Measurements from ENCODE around the gene OFD1.
"Not testable (repeated sequence)": the region's sequence is repeated elsewhere in the genome, so short reads cannot be mapped to it uniquely, and the experiment has no call there.

The OFD1 gene

DNA sequence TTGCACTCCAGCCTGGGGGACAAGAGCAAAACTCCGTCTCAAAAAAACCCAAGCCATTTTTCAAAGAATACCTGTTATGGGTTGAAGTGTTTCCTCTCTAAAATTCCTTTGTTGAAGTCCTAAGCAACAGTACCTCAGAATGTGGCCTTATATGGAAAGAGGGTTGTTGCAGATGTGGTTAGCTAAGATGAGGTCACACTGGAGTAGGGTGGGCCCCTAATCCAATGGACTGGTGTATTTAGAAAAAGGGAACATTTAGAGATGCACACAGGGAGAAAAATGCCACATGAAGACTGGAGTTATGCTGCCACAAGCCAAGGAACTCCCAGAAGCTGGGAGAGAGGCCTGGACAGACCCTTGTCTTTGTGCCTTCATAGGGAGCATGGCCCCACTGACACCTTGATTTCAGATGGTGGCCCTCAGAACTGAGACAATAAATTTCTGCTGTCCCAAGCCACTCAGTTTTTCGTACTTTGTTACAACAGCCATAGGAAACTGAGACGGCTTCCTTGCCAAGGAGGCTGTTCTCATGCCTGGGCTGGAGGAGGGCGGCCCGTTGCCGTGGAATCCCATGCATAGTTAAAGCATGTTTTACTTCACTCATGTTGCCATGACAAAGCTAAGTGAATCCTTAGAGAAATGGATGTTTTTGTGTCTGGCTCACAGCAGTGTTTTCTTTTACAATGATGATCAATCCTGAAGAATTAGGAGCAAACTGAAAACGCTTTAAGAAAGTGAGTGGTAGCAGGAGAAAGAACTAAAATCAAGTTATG, 16.7 kb upstream of the OFD1 start:
- no peak overlapping the region for H3K4me3 ChIP-seq (ENCODE audit: low read length)
- TF ChIP-seq, protein P1, sequence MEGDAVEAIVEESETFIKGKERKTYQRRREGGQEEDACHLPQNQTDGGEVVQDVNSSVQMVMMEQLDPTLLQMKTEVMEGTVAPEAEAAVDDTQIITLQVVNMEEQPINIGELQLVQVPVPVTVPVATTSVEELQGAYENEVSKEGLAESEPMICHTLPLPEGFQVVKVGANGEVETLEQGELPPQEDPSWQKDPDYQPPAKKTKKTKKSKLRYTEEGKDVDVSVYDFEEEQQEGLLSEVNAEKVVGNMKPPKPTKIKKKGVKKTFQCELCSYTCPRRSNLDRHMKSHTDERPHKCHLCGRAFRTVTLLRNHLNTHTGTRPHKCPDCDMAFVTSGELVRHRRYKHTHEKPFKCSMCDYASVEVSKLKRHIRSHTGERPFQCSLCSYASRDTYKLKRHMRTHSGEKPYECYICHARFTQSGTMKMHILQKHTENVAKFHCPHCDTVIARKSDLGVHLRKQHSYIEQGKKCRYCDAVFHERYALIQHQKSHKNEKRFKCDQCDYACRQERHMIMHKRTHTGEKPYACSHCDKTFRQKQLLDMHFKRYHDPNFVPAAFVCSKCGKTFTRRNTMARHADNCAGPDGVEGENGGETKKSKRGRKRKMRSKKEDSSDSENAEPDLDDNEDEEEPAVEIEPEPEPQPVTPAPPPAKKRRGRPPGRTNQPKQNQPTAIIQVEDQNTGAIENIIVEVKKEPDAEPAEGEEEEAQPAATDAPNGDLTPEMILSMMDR (IDR thresholded peaks at IDR 0.05; ENCODE audit: insufficient read depth, low read depth, low read length, missing control alignments): no peak
- no peak for DNase-seq (ENCODE audit: low read depth)

DNA sequence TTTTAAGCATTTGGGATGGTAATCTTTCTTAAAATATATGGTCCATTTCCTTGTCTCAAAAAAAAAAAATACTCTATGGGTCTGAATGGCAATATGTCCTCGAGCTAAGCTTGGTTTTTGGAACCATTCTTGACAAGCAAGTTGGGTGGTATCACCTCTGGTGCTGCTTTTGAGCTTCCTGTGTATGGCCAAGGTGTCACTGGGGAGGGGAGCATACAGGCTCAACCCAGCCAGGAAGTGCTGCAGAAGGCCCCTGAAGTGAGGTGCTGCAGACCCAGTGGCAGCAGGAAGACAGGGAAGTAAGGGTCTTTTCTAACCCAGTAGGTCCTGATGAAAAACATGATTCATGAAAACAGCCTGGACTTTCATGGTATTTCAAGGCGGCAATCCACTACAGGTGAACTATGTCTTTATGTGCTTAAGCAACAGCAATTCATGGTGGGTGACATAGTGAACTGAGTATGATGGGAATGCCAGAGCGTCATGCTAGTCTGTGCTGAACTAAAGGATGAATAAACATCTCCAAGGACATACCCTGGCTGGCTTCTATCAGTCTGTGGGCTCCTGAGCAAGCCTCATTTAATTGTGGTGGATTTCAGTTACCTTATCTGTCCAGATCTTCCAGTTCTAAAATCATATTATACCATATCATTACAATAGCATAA, 15.2 kb upstream of the OFD1 start:
- no peak overlapping the region for H3K4me3 ChIP-seq (ENCODE audit: low read length)
- DNase-seq (ENCODE audit: low read depth): no peak
- TF ChIP-seq, protein P1 (IDR thresholded peaks at IDR 0.05; ENCODE audit: insufficient read depth, low read depth, low read length, missing control alignments): no peak

DNA sequence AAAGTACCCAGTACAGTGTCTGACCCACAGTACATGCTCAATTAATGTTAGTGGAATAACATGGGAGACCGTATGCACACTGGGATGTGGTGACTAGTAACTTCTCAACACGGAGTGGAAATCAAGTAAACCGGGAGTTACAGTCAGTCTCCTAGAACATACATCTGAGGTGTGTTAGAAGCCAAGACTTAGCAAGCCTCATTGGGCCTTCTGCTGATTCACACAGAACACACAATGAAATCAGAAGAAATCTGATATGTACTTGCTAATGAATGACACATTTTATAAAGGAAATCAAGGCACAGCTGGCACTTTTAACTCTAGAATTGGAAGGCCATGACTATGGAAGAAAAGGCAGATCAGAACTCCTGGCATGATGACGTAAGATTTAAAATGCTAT, 13.2 kb upstream of the OFD1 start:
- no peak for DNase-seq (ENCODE audit: low read depth)
- H3K4me3 ChIP-seq (ENCODE audit: low read length): no peak overlapping the region
- TF ChIP-seq, protein P1 (IDR thresholded peaks at IDR 0.05; ENCODE audit: insufficient read depth, low read depth, low read length, missing control alignments): no peak

DNA sequence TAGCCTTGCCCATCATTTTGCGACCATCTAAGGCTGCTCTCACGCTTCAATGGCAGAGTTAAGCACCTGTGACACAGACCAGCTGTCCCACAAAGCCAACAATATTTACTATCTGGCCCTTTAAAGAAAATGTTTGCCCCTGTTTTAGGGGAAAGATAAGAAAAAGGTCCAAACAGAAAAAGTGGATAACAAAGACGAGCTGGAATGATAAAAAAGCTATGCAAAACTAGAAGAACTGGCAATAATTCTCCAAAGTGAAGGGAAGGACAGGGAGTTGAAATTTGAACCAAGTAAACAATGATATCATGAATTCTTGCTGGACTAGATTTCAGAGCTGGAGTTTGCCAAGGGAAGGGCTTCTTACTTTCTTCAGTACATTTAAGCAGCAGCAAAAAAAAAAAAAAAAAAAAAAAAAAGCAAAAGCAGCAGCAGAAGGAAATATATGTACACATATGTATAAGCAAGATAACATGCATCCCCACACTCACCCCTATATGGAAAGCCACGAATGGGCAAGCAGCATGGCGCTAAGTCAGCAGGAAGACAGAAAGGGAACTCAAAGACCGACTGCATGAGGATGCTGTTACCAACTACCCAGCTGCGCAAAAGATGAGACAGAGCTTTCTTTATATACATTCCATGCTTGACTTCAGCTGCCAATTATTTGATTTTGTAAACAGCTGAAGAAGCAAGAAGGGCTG, 12.6 kb upstream of the OFD1 start:
- TF ChIP-seq, protein P1 (IDR thresholded peaks at IDR 0.05; ENCODE audit: insufficient read depth, low read depth, low read length, missing control alignments): no peak
- H3K4me3 ChIP-seq (ENCODE audit: low read length): no peak overlapping the region
- DNase-seq (ENCODE audit: low read depth): peak; percentile 36

DNA sequence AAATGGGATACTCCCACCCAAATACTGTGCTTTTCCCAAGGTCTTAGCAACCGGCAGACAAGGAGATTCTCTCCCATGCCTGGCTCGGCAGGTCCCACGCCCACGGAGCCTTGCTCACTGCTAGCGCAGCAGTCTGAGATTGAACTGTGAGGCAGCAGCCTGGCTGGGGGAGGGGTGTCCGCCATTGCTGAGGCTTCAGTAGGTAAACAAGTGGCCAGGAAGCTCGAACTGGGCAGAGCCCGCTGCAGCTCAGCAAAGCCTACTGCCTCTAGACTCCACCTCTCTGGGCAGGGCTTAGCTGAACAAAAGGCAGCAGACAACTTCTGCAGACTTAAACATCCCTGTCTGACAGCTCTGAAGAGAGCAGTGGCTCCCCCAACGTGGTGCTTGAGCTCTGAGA, 9.7 kb upstream of the OFD1 start:
- not testable (repeated sequence) for H3K4me3 ChIP-seq (ENCODE audit: low read length); DNase-seq (ENCODE audit: low read depth)

DNA sequence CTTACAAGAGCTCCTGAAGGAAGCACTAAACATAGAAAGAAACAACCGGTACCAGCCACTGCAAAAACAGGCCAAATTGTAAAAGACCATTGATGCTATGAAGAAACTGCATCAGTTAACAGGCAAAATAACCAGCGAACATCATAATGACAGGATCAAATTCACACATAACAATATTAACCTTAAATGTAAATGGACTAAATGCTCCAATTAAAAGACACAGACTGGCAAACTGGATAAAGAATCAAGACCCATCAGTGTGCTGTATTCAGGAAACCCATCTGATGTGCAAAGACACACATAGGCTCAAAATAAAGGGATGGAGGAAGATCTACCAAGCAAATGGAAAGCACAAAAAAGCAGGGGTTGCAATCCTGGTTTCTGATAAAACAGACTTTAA, 8.0 kb upstream of the OFD1 start:
- H3K4me3 ChIP-seq (ENCODE audit: low read length): not testable (repeated sequence)

DNA sequence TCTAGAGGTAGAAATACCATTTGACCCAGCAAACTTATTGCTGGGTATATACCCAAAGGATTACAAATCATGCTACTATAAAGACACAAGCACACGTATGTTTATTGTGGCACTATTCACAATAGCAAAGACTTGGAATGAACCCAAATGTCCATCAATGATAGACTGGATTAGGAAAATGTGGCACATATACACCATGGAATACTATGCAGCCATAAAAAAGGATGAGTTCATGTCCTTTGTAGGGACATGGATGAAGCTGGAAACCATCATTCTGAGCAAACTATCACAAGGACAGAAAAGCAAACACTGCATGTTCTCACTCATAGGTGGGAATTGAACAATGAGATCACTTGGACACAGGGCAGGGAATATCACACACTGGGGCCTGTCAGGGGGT, 4.0 kb upstream of the OFD1 start:
- not testable (repeated sequence) for H3K4me3 ChIP-seq (ENCODE audit: low read length)

More for the DNA sequence above, 8.0 kb upstream of the OFD1 start:
- not testable (repeated sequence) for DNase-seq (ENCODE audit: low read depth)

DNA sequence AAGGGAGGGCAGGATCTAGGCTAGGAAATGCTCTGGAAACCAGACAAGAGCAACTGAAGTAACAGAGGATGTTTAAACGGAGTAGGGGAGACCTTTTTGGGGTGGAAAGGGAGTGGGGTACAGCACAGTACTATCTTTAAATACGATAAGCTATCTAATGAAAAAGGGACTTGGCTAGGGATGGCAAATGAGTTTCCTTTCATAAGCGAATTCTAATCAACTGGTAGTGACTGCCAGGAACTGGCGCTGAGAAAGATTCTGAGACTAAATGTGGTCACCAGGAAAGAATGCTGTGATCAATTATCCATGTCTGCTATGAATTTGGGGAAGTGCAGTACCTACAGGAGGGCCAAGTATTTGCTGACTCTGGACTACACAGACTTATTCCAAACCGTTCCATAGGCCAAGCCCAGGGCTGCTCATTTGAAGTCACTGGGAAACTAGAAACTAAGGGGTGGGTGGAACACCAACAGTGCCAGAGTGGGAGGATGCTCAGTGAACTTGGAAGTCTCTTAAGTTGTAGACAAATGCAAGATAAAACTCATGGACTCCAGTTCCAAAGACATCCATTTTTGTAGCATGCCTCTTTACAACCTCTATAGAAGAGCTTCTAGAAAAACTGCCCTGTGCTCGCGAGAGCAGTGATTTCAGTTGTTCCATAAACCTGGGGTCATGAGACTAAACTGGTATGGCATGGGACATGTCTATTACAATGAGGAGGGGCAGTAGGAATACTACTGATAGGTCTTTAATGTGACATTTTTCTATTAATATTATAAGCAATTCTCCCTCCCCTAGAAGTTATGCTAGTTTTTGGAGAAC, 2.1 kb upstream of the OFD1 start:
- DNase-seq (ENCODE audit: low read depth): no peak
- no peak overlapping the region for H3K4me3 ChIP-seq (ENCODE audit: low read length)

More for the DNA sequence above, 4.0 kb upstream of the OFD1 start:
- not testable (repeated sequence) for DNase-seq (ENCODE audit: low read depth)

More for the DNA sequence above, 2.1 kb upstream of the OFD1 start:
- TF ChIP-seq, protein P1 (IDR thresholded peaks at IDR 0.05; ENCODE audit: insufficient read depth, low read depth, low read length, missing control alignments): no peak
